Sciatic nerve (tissue), 2 donors: Measurements from ENCODE around the gene PRDM16. TPM values are rescaled to one million over a fixed set of nuclear protein-coding genes. Genes with fewer than 3 reads are reported as not detected.

Experiments
- ATAC-seq: fragments of 200-7000 bp; cut with Tn5 transposase; one replicate; pipeline ENCODE4 v1.9.1; 2020; ENCODE audit warnings: mild to moderate bottlenecking, moderate library complexity
- DNase-seq: peaks from one replicate; pipeline ENCODE4 v3.0.0-alpha.2; 2020; ENCODE audit warnings: low spot score
- intact Hi-C: fragments of 100-400 bp; cut with DNase I; formaldehyde crosslinking; loops from one replicate; pipeline ENCODE4 v1.14.2; 2022
- total RNA-seq: library from RNA; stranded (reverse); fragmentation: NEBNext Ultra II Directional; extraction: Animal tissue kit (Norgen Biotek cat#: 25700); gene quantifications from one replicate; pipeline ENCODE4 v1.2.1, GENCODE V29; 2021
- donor health status: DM: no; HTN: no; CAD: no.
- donor health status: DM: no; HTN: no; CAD: no.

PRDM16 gene
- total RNA-seq, 1 donor from 2014 or later, result 31.3 TPM

DNA sequence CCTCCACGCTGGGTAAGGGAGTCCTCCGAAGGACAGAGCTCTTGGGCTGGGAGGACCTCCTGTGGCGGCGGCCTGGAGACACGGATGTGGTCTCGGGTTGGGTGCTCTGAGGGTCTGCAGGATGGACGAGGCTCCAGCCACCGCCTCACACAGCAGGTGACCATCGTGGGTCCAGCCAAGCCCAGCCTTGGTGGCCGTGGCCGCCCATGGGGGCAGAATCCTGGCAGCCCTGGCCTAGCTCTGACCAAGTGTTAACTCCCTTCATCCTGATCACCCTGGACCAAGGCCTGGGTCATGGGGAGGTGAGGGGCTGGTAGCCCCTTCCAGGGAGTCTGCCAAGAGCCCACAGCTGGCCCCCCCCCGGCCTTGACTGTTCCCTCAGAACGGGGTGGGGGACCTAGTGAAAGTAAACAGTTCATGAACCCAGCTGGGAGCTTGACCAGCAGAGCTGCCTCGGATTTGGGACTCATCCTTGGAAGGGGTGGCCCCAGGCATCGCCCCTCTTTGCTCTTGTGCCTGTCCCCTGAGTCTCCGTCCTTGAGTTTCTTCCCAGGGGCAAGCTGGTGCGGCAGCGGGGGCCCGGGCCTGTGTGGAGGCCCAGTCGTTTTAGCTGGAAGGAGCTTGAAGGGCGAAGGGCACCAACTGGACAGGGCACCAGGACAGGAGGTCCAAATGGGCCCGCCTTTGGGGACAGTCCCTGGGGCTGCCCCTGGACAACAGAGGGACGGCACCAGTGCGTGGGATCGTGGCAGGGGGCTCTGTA lies 403.3 kb downstream of the PRDM16 start:
- DNase-seq (no peak), ATAC-seq (no peak)
- intact Hi-C loops, result no loop called here

DNA sequence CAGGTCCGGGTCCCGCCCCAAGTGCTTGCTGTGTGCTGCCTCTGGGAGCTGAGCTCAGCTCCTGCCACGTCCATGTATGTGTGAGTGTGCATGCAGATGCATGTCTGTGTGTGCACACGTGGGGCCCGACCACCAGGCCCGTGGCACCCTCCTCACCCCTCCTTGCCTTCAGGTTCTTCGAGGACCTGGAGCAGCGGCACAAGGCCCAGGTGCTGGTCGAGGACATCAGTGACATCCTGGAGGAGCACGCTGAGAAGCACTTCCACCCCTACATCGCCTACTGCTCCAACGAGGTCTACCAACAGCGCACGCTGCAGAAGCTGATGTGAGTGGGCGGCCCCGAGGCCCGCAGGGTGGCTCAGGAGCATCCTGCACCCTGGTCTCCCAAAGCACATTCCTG lies 403.9 kb downstream of the PRDM16 start:
- no peak for DNase-seq
- no peak for ATAC-seq
- intact Hi-C loops, result no loop called here

DNA sequence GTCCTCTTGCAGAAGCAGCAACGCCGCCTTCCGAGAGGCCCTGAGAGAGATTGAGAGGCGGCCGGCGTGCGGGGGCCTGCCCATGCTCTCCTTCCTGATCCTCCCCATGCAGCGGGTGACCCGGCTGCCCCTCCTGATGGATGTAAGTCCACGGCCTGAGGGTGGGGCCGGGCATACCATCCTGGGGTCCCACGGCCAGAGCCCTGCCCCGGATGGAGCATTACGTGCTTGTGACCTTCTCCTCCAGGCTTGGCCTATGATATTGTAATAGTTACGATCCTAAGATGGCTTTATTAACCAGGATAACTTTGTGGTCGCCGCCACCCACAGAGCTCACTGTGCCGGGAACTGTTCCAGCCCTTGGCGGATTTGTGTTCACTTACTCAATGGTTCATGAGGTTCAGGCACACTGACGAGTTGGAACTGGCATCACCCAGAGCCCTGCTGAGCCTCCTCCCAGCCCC lies 404.4 kb downstream of the PRDM16 start:
- intact Hi-C loops, result no loop called here

DNA sequence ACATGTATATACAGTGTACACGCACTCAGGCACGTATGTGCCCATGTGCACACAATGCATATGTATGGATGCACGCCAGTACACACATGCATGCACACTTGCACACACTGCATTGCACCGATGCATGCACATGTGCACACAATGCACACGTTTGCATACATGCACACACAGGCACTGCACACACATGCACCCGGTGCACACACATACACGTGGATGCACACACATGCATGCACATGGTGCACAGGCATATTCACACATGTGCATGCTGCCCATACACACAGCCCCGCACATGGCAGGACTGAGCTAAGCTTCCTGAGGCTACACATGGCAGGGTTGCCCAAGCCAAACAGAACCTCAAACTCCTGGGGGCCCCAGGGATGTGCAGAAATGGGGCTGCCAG lies 405.0 kb downstream of the PRDM16 start:
- intact Hi-C loops, result no loop called here
- no peak for DNase-seq
- ATAC-seq, result no peak

More for the DNA sequence above, 404.4 kb downstream of the PRDM16 start:
- DNase-seq, result no peak
- peak; percentile 52 for ATAC-seq

DNA sequence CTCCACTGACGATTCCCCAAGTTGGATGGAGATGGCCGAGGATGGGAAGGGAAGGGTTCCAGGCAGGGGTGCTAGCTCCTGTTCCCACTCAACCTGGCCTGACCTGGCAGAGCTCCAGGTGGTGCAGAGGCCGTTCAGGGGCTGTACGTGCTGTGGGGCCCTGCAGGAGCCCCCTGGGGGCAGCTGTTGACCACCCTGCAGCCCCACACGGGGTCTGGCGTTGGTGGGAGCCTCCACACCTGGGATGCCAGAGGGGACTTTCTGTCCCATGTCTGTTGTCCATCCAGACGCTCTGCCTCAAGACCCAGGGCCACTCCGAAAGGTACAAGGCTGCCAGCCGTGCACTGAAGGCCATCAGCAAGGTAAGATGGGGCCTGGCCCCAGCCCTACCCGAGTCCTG lies 405.4 kb downstream of the PRDM16 start:
- ATAC-seq (no peak), DNase-seq (no peak)
- intact Hi-C loops, result no loop called here

DNA sequence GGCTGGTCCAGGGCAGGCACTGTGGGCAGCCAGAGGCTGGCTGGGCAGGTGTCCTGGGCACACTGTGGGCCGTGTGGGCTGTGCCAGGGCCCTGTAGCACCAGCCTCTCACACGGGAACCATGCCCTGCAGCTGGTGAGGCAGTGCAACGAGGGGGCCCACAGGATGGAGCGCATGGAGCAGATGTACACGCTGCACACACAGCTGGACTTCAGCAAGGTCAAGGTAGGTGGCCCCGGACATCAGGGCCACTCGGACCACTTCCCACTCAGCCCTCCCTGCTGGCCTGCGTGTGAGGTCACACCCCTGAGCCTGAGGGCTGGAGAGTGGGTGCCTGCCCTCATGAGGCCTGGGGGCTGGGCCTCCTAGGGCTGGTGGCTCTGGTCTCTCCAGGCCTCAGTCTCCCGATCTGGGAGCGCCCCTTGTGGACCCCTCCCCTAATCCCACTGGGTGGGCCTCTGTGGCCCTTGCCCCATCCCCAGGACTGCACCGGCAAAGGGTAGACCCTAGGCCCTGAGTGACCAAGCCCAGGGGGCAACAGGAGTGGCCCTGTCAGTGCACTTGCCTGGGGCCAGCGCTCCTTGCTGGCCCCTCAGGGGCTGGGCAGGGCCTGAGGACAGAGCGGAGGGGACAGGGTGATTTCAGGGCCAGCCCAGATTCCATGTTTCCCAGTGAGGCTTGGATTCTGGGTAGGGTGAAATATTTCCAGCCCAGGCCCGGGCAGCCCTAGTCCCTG lies 407.0 kb downstream of the PRDM16 start:
- intact Hi-C loops, result no loop called here
- DNase-seq, result no peak
- no peak for ATAC-seq

DNA sequence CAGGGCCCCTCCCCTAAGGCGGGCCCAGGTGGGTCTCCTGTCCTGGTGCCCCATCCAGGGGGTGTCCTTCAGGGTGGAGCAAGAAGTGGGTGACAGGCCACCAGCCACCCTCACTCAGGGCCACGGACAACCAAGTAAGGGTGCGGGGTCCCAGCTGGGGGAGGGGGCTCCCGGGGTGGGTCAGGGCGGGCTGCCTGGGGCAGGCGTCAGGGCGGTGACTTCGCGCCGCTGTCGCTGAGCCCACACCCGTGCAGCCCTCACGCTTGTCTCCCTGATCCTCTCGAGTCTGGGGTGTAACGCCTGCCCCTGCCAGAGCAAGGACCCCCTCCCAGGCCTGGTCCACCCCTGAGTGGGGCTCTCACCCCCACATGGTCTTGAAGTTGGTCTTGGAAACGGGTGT lies 407.7 kb downstream of the PRDM16 start:
- intact Hi-C loops, result no loop called here

DNA sequence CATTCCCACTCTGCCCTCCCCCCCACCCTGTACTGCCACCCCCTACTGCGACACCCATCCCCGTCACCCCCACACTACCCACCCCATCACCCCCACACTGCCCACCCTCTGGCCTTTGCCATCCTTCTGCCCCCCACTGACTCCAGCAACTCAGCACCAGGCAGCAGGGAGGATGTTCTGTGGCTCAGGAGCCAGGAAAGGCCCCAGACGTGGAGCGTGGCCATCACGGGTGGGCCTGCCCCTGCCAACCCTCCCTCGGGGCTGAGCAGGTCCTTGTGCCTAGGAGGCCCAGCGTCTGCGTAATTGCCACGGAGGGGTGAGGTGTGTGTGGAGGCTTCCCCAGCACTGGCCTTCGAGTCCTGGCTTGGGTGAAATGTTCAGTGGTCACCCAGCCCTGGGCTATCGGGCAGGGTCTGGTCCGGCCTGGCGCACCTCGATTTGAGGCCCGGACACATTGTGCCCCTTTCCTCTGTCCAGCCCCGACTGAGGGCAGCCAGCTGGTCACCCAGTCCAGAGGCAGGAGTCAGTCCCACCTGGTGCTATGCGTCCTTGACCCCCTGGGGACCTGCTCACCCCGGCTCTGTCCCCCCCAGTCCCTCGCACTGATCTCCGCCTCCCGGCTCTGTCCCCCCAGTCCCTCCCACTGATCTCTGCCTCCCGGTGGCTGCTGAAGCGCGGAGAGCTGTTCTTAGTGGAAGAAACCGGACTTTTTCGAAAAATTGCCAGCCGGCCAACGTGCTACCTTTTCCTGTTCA lies 408.4 kb downstream of the PRDM16 start:
- intact Hi-C loops, result no loop called here
- ATAC-seq (no peak), DNase-seq (no peak)

More for the DNA sequence above, 407.7 kb downstream of the PRDM16 start:
- DNase-seq (no peak), ATAC-seq (no peak)

DNA sequence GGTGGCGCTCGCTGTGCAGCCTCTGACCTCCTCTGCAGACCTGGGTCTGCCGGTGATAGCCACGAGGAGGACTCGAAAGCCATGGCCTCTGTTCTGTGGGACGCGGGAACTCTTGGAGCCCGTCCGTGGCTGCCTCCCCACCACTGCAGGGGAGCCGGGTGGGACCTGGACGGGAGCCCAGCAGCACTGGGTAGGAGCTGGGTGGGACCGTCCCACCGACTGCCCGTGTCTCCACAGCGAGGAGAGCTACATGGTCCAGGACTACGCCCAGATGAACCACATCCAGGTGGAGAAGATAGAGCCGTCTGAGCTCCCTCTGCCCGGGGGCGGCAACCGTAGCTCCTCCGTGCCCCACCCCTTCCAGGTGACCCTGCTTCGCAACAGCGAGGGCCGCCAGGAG lies 409.2 kb downstream of the PRDM16 start:
- ATAC-seq (no peak), DNase-seq (no peak)
- intact Hi-C loops, result no loop called here

DNA sequence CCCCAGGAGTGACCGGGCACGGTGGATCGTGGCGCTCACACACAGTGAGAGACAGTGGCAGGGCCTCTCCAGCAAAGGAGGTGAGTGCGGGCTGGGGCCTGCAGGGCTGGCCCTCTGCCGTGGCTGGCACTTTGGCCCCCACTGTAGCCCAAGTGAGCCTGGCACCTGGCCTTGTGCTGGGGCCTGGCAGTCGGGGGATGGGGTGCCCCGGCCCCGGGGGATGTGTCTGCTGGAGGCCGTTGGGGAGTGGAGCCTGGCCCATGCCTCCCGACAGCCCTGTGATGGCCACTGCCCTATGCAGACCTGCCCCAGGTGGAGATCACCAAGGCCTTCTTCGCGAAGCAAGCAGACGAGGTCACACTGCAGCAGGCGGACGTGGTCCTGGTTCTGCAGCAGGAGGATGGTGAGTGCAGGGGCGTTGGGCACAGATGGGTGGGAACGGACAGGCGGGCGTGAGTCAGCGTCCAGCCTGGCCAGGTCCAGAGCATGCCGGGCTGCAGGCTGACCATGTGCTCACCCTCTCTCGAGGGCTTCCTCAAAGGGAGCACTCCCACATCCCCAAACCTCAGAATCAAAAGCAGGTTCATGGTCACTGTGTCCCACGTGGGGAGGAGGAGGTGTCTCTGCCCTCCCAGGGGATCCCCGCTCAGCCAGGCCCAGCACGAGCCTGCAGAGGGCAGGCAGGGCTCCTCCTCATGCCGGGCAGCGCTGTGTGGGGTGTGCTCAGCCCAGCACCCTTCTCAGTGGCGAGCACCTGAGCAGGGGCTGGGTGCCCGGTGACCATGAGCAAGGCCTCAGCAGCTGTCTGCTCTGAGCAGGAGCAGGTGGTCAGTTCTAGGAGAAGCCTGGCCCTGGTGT lies 410.7 kb downstream of the PRDM16 start:
- no peak for ATAC-seq
- intact Hi-C loops, result no loop called here

DNA sequence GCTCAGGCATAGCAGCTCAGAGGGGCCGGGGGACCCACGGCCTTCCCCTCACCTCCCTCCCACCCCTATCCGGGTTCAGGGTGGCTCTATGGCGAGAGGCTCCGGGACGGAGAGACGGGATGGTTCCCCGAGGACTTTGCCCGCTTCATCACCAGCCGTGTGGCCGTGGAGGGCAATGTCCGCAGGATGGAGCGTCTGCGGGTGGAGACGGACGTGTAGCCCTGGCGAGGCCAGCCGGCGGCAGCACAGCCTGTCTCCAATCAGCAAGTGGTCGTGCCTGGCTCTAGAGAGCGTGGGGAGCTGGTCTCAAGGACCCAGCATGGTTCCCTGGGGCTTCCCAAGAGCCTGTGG lies 411.3 kb downstream of the PRDM16 start:
- ATAC-seq, result no peak
- no peak for DNase-seq
- intact Hi-C loops, result no loop called here

More for the DNA sequence above, 410.7 kb downstream of the PRDM16 start:
- no peak for DNase-seq

DNA sequence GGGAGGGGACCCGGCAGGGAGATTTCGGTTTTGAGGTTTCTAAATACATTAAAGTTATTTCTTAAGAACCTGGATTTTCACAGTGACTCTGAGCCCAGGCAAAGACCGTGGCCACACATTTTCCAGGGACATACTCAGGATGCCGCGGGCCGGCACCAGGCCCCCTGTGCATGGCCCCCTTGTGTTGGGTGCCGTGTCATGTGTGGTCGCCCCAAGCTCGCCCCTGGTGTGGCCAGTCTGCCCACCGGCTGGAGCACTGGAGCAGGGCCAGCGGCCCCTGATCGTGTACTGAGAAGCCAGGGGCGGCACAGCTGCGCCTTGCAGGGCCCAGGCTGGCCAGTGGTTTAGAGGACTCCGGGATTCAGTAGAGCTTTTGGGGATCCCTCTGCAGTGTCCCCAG lies 412.0 kb downstream of the PRDM16 start:
- DNase-seq (no peak), ATAC-seq (no peak)
- intact Hi-C loops, result no loop called here

DNA sequence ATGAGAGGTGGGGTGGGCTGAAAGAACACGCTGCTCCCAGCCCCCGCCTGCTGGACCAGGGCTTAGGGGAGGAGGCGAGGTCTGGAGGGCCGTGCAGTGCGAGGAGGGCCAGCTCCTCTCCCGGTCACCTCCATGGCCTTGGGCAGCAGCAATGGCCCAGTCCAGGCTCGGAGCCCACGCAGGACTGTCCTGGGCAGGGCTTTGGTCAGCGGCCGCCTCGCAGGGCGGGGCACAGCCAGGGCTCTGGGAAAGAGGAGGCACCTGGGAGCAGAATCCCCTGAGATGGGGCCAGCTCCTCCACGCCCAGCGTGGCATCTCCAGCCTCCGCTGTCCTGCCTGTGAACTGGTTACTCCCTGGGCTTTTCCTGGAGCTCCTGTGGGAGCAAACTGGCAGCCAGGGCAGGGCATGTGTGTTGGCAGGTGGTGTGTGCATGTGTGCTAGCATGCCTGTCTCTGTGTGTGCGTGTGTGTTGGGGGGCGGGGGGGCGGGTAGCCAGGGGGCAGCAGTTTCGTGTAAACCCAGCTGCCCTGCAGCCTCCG lies 412.9 kb downstream of the PRDM16 start:
- intact Hi-C loops, result no loop called here
- DNase-seq, result no peak
- ATAC-seq, result no peak

DNA sequence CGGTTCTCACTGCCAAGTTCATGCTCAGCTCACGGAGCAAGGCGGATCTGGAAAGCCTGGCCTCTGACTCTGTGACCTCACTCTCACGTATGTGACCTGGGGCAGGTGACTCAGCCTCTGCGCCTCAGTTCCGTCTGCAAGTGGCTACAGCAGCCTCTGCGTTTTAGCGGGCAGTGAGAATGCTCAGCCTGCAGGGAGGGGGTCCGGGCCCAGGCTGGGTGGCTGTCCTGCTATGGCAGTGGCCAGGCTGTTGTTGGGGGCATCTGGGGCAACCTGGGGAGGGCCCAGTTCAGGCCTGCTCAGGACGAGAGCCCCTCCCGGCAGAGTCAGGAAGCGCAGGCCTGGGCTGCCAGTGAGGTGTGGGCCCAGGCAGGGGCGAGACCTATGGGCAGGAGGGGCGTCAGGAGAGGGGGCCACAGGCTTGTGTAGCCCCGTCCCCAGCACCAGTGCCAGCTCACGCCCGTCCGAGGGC lies 413.4 kb downstream of the PRDM16 start:
- DNase-seq, result no peak
- no peak for ATAC-seq
- intact Hi-C loops, result no loop called here

DNA sequence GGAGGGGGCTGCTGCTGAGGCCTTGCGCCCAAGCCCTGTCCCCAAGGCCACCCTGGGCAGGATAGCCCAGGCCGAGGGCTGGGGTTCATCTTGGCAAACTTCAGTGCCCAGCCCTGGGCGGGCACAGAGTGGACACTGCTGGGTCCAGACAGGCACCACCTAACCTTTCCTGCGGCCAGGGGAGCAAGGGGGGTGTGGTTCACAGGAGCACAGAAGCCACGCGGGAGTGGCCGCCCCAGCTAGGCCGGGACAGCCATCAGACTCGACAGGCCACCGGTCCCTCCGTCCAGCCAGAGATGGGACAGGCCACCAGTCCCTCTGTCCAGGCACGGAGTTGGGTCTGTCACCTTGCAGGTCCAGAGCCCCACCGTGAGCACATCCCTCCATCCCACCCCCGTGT lies 414.4 kb downstream of the PRDM16 start:
- DNase-seq (no peak), ATAC-seq (peak; percentile 5)
- intact Hi-C loops, result no loop called here

DNA sequence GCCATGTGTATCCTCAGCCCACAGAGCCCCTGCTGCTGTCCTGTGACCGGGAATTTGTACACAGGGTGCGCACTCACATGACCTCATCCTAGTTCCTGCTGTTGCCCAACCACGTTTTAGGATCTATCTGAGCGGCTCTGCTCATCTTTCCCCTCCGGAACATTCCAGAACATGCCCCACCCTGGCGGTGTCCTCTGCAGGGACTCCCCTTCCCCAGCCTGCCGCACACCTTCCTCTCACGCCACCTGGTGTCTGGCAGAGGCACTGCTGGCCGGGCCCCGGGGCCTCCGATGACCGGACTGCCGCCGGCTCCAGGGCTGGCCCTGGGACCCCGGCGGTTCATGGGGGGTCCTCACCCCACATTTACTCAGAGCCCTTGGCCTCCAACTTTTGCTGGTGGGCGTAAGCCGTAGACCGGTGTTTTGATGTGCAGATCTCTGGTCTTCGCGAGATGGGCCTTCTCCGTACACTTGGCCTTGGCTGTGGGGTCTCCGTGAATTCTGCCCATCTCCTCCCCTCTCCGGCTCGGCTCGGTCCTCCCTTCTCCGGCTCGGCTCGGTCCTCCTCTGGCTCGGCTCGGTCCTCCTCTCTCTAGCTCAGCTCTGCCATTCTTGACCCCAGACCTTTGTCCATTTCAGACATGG lies 414.9 kb downstream of the PRDM16 start:
- ATAC-seq (peak; percentile 32), DNase-seq (no peak)
- intact Hi-C loops, result no loop called here

DNA sequence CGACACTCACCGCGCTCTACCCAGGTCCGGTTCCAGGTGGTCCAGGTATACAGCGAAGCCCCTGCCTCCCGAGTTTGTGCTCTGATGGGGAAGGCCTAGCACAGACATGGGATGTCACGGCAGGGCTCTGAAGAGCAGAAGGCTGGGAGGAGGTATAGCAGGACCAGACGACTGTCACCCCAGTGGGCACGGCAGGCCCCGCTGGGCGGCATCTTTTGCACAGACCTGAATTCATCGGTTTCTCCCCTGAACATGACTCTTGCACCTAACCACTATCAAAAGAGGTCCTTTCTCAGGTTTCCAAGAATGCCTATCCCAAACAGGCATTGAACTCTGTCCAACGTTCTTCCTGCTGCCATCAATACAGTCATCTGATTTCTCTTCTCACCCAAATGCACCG lies 416.0 kb downstream of the PRDM16 start:
- DNase-seq, result no peak
- no peak for ATAC-seq
- intact Hi-C loops, result no loop called here
